IMR-90 (cell line): Measurements from ENCODE around the gene COL4A2. TPM values are rescaled to one million over a fixed set of nuclear protein-coding genes. Genes with fewer than 3 reads are reported as not detected.

Experiments used
- ATAC-seq: fragments of 200-7000 bp; cut with Tn5 transposase; 2 replicates; pipeline ENCODE4 v1.9.1; 2020; ENCODE audit warnings: low read depth, mild to moderate bottlenecking, moderate library complexity
- BruUV-seq: library from RNA; stranded (reverse); fragments of 400-500 nt; replicated peaks from 2 replicates; lab custom pipeline; 2021; lab: Mats Ljungman, UMichigan
- CTCF ChIA-PET: fragments of 300-600 bp; formaldehyde crosslinking; extraction: SDS; loops from one replicate; lab custom pipeline; 2021; ENCODE audit warnings: antibody characterized with exemption; lab: Yijun Ruan, JAX
- POLR2A ChIA-PET: fragments of 300-600 bp; sonication (Branson Sonifier 250); formaldehyde crosslinking; loops from one replicate; lab custom pipeline; 2022; ENCODE audit warnings: antibody characterized with exemption; ENCODE audit not compliant: unreplicated experiment; lab: Charles Lee
- DNase-seq: peaks from one replicate; pipeline ENCODE4 v3.0.0; 2013
- H2AFZ ChIP-seq: replicated peaks from 2 replicates; pipeline ENCODE3; 2013; ENCODE audit warnings: low read length, mild to moderate bottlenecking; ENCODE audit not compliant: poor library complexity
- H2AK5ac ChIP-seq: 2 replicates; pipeline ENCODE4 v1.6.1; 2013; ENCODE audit warnings: low read depth, low read length, inconsistent platforms
- H2AK9ac ChIP-seq: replicated peaks from 2 replicates; pipeline ENCODE3; 2013; ENCODE audit warnings: mild to moderate bottlenecking, low read depth, low read length, moderate library complexity; ENCODE audit not compliant: poor library complexity
- H2BK120ac ChIP-seq: 2 replicates; pipeline ENCODE4 v1.6.1; 2013; ENCODE audit warnings: low read depth, low read length, inconsistent platforms
- H2BK15ac ChIP-seq: 3 replicates; pipeline ENCODE4 v1.6.1; 2013; ENCODE audit warnings: low read depth, low read length, inconsistent platforms
- H2BK20ac ChIP-seq: 2 replicates; pipeline ENCODE4 v1.6.1; 2013; ENCODE audit warnings: low read depth, mild to moderate bottlenecking, inconsistent platforms, low read length, moderate library complexity
- H2BK5ac ChIP-seq: 2 replicates; pipeline ENCODE4 v1.6.1; 2013; ENCODE audit warnings: mild to moderate bottlenecking, low read depth, low read length, inconsistent platforms; ENCODE audit not compliant: poor library complexity, severe bottlenecking
- H3K14ac ChIP-seq: replicated peaks from 2 replicates; pipeline ENCODE4 v1.6.1; 2013; ENCODE audit warnings: low read depth, low read length, inconsistent platforms
- H3K18ac ChIP-seq: 2 replicates; pipeline ENCODE4 v1.6.1; 2013; ENCODE audit warnings: low read depth, low read length, control low read depth
- H3K23ac ChIP-seq: 2 replicates; pipeline ENCODE4 v1.6.1; 2013; ENCODE audit warnings: low read depth, low read length, inconsistent platforms
- H3K27ac ChIP-seq: 2 replicates; pipeline ENCODE4 v1.5.1; 2013; ENCODE audit warnings: mild to moderate bottlenecking, control low read depth, low read length; ENCODE audit not compliant: insufficient read depth
- H3K27me3 ChIP-seq: 2 replicates; pipeline ENCODE4 v1.6.1; 2013; ENCODE audit warnings: low read length; ENCODE audit not compliant: control insufficient read depth, insufficient read depth
- H3K36me3 ChIP-seq: 2 replicates; pipeline ENCODE4 v1.6.1; 2013; ENCODE audit warnings: low read length, mixed read lengths; ENCODE audit not compliant: control insufficient read depth, insufficient read depth
- H3K4ac ChIP-seq: 2 replicates; pipeline ENCODE4 v1.6.1; 2013; ENCODE audit warnings: low read depth, low read length, inconsistent platforms
- H3K4me1 ChIP-seq: 2 replicates; pipeline ENCODE4 v1.6.1; 2013; ENCODE audit warnings: low read length, mixed read lengths; ENCODE audit not compliant: control insufficient read depth, insufficient read depth
- H3K4me2 ChIP-seq: 2 replicates; pipeline ENCODE4 v1.6.1; 2013; ENCODE audit warnings: low read depth, mild to moderate bottlenecking, control low read depth, low read length, moderate library complexity
- H3K4me3 ChIP-seq: 2 replicates; pipeline ENCODE4 v1.5.1; 2013; ENCODE audit warnings: low read depth, mild to moderate bottlenecking, control low read depth, low read length, moderate library complexity; ENCODE audit not compliant: insufficient read depth
- H3K56ac ChIP-seq: 2 replicates; pipeline ENCODE4 v1.6.1; 2013; ENCODE audit warnings: low read length, inconsistent platforms; ENCODE audit not compliant: insufficient read depth; ENCODE audit errors: extremely low read depth
- H3K79me1 ChIP-seq, 2 experiments: 2 replicates each; pipeline ENCODE4 v1.6.1; 2013; ENCODE audit warnings: low read length in 2 of 2, inconsistent platforms in 1 of 2, low read depth in 1 of 2
- H3K9ac ChIP-seq: 2 replicates; pipeline ENCODE4 v1.6.1; 2013; ENCODE audit warnings: low read depth, low read length, control low read depth
- H3K9me1 ChIP-seq: 2 replicates; pipeline ENCODE4 v1.6.1; 2013; ENCODE audit warnings: low read length, inconsistent platforms; ENCODE audit not compliant: insufficient read depth
- H3K9me3 ChIP-seq: 2 replicates; pipeline ENCODE4 v1.6.1; 2013; ENCODE audit warnings: low read length; ENCODE audit not compliant: control insufficient read depth, insufficient read depth
- H4K20me1 ChIP-seq: 2 replicates; pipeline ENCODE4 v1.6.1; 2013; ENCODE audit warnings: low read length, inconsistent platforms; ENCODE audit not compliant: insufficient read depth
- H4K5ac ChIP-seq: 2 replicates; pipeline ENCODE4 v1.6.1; 2013; ENCODE audit warnings: mild to moderate bottlenecking, low read depth, low read length, control low read depth
- H4K8ac ChIP-seq, 2 experiments: 2 replicates each; pipeline ENCODE4 v1.6.1; 2013; ENCODE audit warnings: low read depth in 2 of 2, low read length in 2 of 2, control low read depth in 1 of 2, inconsistent platforms in 1 of 2
- H4K91ac ChIP-seq: 2 replicates; pipeline ENCODE4 v1.6.1; 2013; ENCODE audit warnings: low read depth, low read length, inconsistent platforms; ENCODE audit not compliant: insufficient read depth
- BHLHE40 ChIP-seq: fragments of 150-350 bp; IDR thresholded peaks from 2 replicates; pipeline ENCODE4 v1.6.1; 2016; ENCODE audit warnings: mild to moderate bottlenecking, low read depth, low read length
- CEBPB ChIP-seq: IDR thresholded peaks from 2 replicates; pipeline ENCODE4 v1.6.1; 2012; ENCODE audit warnings: low read depth, low read length, improper control_type of control experiment
- CHD1 ChIP-seq: IDR thresholded peaks from 2 replicates; pipeline ENCODE4 v1.6.1; 2012; ENCODE audit warnings: low read depth, low read length, improper control_type of control experiment
- FOS ChIP-seq: fragments of 150-350 bp; IDR thresholded peaks from 2 replicates; pipeline ENCODE4 v1.6.1; 2016; ENCODE audit warnings: low read depth, low read length
- MAFK ChIP-seq: IDR thresholded peaks from 2 replicates; pipeline ENCODE4 v1.6.1; 2012; ENCODE audit warnings: low read depth, low read length, improper control_type of control experiment
- MAZ ChIP-seq: IDR thresholded peaks from 2 replicates; pipeline ENCODE4 v1.6.1; 2012; ENCODE audit warnings: low read depth, mild to moderate bottlenecking, low read length, improper control_type of control experiment, moderate library complexity, borderline replicate concordance
- MXI1 ChIP-seq: IDR thresholded peaks from 2 replicates; pipeline ENCODE4 v1.6.1; 2012; ENCODE audit warnings: low read depth, mild to moderate bottlenecking, low read length, moderate library complexity, borderline replicate concordance
- NFE2L2 ChIP-seq: fragments of 150-350 bp; IDR thresholded peaks from 2 replicates; pipeline ENCODE4 v1.6.1; 2016; ENCODE audit warnings: low read depth, mild to moderate bottlenecking, low read length
- POLR2A ChIP-seq: IDR thresholded peaks from 2 replicates; pipeline ENCODE4 v1.6.1; 2012; ENCODE audit warnings: mild to moderate bottlenecking, low read depth, low read length
- RAD21 ChIP-seq: IDR thresholded peaks from 2 replicates; pipeline ENCODE4 v1.6.1; 2012; ENCODE audit warnings: low read length, improper control_type of control experiment
- RCOR1 ChIP-seq: IDR thresholded peaks from 2 replicates; pipeline ENCODE4 v1.6.1; 2012; ENCODE audit warnings: mild to moderate bottlenecking, low read length, improper control_type of control experiment; ENCODE audit not compliant: insufficient replicate concordance
- RFX5 ChIP-seq: IDR thresholded peaks from 2 replicates; pipeline ENCODE4 v1.8.0; 2012; ENCODE audit warnings: low read depth, mild to moderate bottlenecking, low read length, moderate library complexity
- SMC3 ChIP-seq: fragments of 150-350 bp; IDR thresholded peaks from 2 replicates; pipeline ENCODE4 v1.6.1; 2016; ENCODE audit warnings: low read depth, mild to moderate bottlenecking, antibody characterized with exemption, low read length, moderate library complexity
- WGBS, 2 experiments: methylation state at CpG; one replicate each; pipeline versions ENCODE4 v1.1.5 to v1.1.7; 2013; ENCODE audit warnings: missing lambda C conversion rate in 2 of 2; ENCODE audit not compliant: insufficient read length in 1 of 2; ENCODE audit errors: extremely low coverage in 2 of 2; 5-methylcytosine and 5-hydroxymethylcytosine counted together
- dilution Hi-C: fragments of 300-500 bp; cut with HindIII; formaldehyde crosslinking; loops from one replicate; pipeline ENCODE4 v1.14.3; 2018; ENCODE audit warnings: low sequenced_read_pairs; ENCODE audit not compliant: unreplicated experiment
- in situ Hi-C: fragments of 300-500 bp; cut with MboI; formaldehyde crosslinking; loops from 3 replicates; pipeline ENCODE4 v1.14.3; 2019; ENCODE audit warnings: low sequenced_read_pairs, inconsistent platforms, mixed read lengths
- intact Hi-C: fragments of 100-400 bp; cut with micrococcal nuclease; formaldehyde crosslinking; loops from 2 replicates; pipeline ENCODE4 v1.10.0; 2022
- polyA plus RNA-seq, 3 experiments: library from polyadenylated mRNA; depleted of rRNA; stranded (reverse); fragments of >200 nt; gene quantifications; 2 replicates each; pipeline ENCODE4 v1.2.3, GENCODE V29; 2012; ENCODE audit warnings: low replicate concordance in 1 of 3
- total RNA-seq: library from RNA; depleted of rRNA; stranded (reverse); fragments of >200 nt; gene quantifications from 2 replicates; pipeline ENCODE4 v1.2.3, GENCODE V29; 2012
- TF ChIP-seq, protein P1 (sequence below): fragments of 150-350 bp; IDR thresholded peaks from 2 replicates; pipeline ENCODE4 v1.6.1; 2016; ENCODE audit warnings: low read depth, mild to moderate bottlenecking, low read length, moderate library complexity, borderline replicate concordance
- TF ChIP-seq, protein P2 (sequence below): fragments of 150-350 bp; IDR thresholded peaks from 2 replicates; pipeline ENCODE4 v1.6.1; 2017; ENCODE audit warnings: mild to moderate bottlenecking, antibody characterized with exemption, low read length, low read depth

Gene COL4A2
- total and polyA plus RNA-seq, 2 of the 4 experiments (the other 2 are of a cell fraction): 90.7 to 457 TPM

DNA sequence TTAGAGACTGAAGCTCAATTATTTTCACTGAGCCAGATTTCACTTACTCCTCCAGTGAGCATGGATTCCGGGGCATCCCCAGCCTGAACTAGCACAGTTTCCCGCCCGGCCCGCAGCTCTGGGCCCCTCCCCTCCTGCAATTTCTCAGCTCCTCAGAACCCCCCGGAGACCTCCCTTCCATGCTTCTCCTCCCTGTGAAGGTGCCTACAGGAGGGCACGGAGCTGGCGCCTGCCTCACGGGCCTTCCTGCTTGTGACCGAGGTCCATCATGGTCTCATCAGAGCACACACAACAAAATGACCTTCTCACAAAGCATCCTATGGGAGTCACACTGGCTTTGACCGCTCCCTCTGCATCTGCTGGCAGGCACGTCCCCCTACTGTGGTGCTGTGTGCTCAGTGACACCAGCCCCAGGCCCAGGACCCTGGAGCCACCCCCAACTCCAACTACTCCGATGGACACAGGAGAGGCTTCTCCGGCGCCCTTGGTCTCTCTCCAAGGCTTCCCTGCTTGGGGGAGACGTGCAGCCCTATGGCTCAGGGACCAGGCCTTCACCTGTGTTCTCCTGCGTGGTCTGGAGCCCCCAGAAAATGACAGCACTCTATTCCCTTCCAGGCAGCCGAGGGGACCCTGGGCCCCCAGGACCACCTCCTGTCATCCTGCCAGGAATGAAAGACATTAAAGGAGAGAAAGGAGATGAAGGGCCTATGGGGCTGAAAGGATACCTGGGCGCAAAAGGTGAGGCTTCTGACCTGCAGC, 177.4 kb downstream of the COL4A2 start:
- no peak overlapping the region for H2BK120ac ChIP-seq
- peaks cover 71% of the 10 kb centered on the region for H3K36me3 ChIP-seq
- no peak overlapping the region for H3K4me2 ChIP-seq
- POLR2A ChIA-PET: no interaction called here
- dilution Hi-C loops (no loop called here), in situ Hi-C loops (no loop called here), intact Hi-C loops (no loop called here)
- peaks cover 18 to 26% of the 10 kb centered on the region in 2 experiments for H3K79me1 ChIP-seq
- H3K14ac ChIP-seq: no peak overlapping the region
- no peak overlapping the region for H2AK5ac ChIP-seq
- H3K9me1 ChIP-seq: peaks cover 8% of the 10 kb centered on the region; the same call in 1 of the 2 replicates
- no peak overlapping the region for H2AK9ac ChIP-seq
- H3K56ac ChIP-seq: no peak overlapping the region
- WGBS, 2 experiments: 96% methylated on average over 5 of the region's 18 CpGs; no CpG with 5 or more reads in 1 of the 2 experiments
- H2AFZ ChIP-seq: no peak overlapping the region
- no peak overlapping the region for H4K91ac ChIP-seq
- H3K9ac ChIP-seq: no peak overlapping the region
- no peak overlapping the region for H4K5ac ChIP-seq
- H3K23ac ChIP-seq: no peak overlapping the region
- H3K27me3 ChIP-seq: no peaks in the 10 kb centered on the region
- DNase-seq: no peak
- H2BK5ac ChIP-seq: peak overlapping the region; percentile 12
- H3K27ac ChIP-seq: no peak overlapping the region
- no peak overlapping the region for H2BK15ac ChIP-seq
- no peak overlapping the region for H2BK20ac ChIP-seq
- TSS peak; percentile 33 for BruUV-seq
- peaks cover 8% of the 10 kb centered on the region for H3K4me1 ChIP-seq
- no peak overlapping the region for H4K8ac ChIP-seq
- no peaks in the 10 kb centered on the region for H3K9me3 ChIP-seq
- ATAC-seq: no peak
- no peak for TF ChIP-seq BHLHE40
- no peak for TF ChIP-seq MAFK
- no peak for TF ChIP-seq CHD1
- TF ChIP-seq NFE2L2: no peak
- TF ChIP-seq POLR2A: no peak
- TF ChIP-seq RFX5: no peak
- no peak for TF ChIP-seq MXI1
- TF ChIP-seq RAD21: no peak
- TF ChIP-seq RCOR1: no peak
- TF ChIP-seq SMC3: no peak
- TF ChIP-seq FOS: no peak
- TF ChIP-seq, protein P1, sequence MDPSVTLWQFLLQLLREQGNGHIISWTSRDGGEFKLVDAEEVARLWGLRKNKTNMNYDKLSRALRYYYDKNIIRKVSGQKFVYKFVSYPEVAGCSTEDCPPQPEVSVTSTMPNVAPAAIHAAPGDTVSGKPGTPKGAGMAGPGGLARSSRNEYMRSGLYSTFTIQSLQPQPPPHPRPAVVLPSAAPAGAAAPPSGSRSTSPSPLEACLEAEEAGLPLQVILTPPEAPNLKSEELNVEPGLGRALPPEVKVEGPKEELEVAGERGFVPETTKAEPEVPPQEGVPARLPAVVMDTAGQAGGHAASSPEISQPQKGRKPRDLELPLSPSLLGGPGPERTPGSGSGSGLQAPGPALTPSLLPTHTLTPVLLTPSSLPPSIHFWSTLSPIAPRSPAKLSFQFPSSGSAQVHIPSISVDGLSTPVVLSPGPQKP: no peak
- TF ChIP-seq, protein P2, sequence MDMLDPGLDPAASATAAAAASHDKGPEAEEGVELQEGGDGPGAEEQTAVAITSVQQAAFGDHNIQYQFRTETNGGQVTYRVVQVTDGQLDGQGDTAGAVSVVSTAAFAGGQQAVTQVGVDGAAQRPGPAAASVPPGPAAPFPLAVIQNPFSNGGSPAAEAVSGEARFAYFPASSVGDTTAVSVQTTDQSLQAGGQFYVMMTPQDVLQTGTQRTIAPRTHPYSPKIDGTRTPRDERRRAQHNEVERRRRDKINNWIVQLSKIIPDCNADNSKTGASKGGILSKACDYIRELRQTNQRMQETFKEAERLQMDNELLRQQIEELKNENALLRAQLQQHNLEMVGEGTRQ: no peak
- TF ChIP-seq CEBPB: no peak
- TF ChIP-seq MAZ: no peak
- peaks cover 10% of the 10 kb centered on the region; the same call in 1 of the 2 replicates for H4K20me1 ChIP-seq
- H3K4me3 ChIP-seq: no peak overlapping the region
- CTCF ChIA-PET: no interaction called here
- no peak overlapping the region for H3K18ac ChIP-seq
- H3K4ac ChIP-seq: no peak overlapping the region
